Measurements from ENCODE around the gene RPP38.

Gene RPP38

DNA sequence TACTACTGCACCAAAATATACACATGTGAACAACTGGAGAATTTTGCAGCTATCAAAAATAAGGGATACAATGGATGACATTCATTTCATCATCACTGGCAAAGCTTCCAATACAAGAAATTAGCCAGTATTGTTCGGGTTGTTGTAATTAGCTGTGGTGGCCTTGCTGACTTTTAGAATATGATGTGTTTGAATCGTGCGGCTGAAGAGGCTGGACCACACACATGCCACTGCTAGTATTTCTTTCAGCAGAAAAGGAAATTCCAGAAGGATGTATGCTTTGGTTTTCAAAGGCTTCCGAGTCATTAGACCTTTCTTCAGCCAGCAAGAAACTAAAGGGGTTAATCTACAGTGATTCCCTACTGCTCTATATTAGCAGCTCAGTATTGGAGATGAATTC lies 16.6 kb downstream of the RPP38 start:
- DNase-seq, result no peak

DNA sequence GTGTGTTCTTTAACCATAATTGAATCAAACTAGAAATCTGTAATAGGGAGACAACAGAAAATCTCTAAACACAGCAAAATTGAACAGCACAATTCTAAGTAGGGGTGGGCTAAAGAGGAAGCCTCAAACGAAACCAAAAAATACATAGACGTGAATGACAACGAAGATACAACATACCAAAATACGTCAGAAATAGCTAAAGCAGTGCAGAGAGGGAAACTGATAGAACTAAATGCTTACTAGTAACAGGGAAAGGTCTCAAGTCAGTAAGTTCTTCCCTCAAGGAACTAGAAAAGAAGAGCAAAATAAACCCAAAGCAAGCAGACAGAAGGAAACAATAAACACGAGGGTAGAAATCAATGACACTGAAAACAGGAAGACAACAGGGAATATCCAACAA lies 19.1 kb downstream of the RPP38 start:
- no peak for DNase-seq

DNA sequence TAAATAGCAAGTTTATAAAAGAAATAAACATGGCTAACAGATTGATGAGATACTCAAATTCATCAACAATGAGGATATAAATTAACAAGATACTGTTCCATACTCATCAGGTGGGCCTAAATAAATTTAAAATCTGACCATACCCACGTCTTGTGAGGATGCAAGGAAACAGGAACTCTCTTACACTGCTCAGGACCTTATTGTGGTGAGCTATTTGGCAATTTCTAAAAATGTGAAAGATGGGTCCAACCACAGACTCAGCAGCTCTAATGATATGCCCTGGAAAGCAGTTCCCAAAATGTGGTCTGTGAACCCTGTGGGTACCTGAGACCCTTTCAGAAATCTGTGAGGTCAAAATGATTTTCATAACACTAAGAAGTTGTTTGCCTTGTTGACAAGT lies 21.5 kb downstream of the RPP38 start:
- DNase-seq, result no peak

DNA sequence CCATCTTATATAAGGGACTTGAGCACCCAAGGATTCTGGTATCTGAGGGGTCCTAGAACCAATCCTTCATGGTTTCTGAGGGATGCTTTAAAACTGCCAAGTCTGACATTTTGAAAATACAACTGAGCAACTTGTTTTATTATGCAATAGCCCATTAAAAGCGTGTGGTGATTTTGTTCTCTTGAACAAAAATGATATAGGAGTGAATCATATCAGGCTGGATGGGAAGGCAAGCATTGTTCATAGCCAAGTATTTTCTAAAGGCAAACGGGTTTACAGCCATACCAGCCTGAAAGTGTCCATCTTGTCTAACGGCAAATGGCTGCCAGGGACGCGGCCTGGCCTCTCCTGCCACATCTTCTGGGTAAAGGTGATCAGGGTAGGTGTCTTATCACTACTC lies 23.4 kb downstream of the RPP38 start:
- DNase-seq, result no peak

DNA sequence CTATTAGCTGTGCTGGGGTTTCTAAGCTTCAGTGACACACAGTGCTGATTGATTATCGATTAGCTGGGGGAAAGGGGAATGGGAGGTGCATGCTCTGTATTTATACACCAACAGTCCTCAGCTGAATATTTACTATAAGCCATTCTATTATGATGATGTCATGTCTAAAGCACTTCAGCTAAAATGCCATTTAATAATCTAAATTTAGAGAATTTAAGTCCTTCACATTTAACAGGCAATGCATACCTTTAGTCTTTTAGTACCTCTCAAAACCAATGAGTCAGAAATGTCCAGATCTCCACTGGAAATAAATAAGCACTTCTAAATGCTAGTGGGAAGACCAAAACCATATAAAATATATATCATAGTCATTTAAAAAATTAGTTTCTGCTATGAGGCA lies 24.6 kb downstream of the RPP38 start:
- DNase-seq, result no peak

DNA sequence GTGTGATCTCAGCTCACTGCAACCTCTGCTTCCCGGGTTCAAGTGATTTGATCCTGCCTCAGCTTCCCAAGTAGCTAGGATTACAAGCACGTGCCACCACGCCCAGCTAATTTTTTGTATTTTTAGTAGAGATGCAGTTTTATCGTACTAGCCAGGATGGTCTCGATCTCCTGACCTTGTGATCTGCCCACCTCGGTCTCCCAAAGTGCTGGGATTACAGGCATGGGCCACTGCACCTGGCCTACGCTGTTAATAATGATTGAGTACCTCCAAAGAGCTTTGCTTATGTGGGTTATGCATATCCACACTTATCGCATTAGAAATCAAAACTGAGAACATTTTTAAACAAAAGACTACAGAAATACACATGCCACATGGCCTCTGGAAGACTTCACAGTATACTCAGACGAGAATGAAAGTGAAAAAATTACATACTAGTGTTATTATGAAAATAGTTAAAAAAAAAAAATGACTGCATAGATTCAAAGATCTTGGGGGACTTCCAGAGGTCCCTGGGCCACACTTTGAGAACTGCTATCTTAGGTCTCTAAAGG lies 25.4 kb downstream of the RPP38 start:
- no peak for DNase-seq

DNA sequence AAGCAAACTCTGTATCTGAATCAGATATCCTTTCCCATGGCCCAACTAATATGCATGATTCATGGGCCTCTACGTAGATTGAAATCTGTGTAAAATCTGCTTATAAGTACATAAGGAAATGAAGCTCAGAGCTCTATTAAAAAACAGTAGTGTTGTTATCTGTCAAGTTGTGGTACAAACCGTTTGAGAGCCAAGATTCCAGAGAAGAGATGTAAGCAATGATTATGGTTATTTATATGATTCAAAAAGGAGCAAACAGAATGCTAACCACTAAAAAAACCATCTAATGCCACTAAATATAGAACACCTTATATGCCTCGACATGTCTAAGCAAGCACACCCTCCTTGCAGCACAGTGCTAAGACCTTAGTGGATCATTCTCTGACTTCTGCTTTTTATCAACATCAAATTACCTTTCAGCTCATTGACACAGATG lies 26.6 kb downstream of the RPP38 start:
- no peak for DNase-seq

DNA sequence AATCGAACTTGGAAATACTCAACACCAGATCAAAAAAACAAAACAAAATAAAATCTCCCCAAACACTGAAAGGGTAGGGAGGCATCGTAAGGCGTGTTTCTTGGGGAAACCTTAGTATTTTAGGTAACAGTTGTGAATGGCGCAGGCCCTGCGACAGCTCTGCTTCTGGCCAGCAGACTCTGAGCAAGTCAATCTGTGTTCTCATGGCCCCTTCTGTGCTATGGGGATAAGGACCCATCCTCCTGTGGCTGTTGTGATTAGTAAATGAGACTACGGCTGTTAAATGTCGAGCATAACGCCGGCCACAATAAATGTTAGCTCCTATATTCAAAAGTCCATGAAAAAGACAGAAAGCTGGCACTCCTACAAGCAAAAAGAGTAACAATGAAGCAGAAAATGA lies 27.0 kb downstream of the RPP38 start:
- no peak for DNase-seq

DNA sequence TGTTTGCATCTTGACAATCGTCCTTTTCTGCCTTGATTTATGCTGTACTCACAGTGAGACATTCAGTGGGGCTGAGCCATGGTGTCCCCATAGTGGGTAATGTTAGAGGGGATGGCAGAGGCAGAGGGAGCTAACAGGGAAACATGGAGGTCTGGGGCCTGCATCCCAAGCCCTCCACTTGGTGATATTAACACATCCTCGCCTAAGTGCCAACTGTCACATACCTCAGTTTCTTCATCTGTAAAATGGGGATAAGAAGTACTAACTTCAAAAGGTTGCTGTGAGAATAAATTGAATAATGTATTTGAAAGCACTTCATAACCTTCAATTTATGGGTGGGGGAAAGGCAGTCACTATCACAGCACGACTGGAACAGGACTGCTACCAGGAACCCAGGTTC lies 27.8 kb downstream of the RPP38 start:
- no peak for DNase-seq

DNA sequence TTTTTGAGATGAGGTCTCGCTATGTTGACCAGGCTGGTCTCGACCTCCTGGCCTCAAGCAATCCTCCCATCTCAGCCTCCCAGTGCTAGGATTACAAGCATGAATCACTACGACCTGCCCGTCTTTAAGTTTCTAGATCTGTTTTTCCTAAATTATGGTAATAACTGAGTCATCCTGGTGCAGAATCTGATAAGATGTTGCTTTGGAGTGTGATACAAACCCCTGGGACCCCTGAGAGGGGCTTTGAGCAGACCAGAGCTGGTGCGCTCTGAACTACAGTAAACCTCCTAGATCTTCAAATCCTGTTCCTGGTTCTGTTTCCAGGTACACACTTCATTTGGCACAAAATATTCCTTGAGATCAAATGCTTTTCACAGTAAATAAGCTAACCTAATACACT lies 34.2 kb downstream of the RPP38 start:
- DNase-seq, result no peak

DNA sequence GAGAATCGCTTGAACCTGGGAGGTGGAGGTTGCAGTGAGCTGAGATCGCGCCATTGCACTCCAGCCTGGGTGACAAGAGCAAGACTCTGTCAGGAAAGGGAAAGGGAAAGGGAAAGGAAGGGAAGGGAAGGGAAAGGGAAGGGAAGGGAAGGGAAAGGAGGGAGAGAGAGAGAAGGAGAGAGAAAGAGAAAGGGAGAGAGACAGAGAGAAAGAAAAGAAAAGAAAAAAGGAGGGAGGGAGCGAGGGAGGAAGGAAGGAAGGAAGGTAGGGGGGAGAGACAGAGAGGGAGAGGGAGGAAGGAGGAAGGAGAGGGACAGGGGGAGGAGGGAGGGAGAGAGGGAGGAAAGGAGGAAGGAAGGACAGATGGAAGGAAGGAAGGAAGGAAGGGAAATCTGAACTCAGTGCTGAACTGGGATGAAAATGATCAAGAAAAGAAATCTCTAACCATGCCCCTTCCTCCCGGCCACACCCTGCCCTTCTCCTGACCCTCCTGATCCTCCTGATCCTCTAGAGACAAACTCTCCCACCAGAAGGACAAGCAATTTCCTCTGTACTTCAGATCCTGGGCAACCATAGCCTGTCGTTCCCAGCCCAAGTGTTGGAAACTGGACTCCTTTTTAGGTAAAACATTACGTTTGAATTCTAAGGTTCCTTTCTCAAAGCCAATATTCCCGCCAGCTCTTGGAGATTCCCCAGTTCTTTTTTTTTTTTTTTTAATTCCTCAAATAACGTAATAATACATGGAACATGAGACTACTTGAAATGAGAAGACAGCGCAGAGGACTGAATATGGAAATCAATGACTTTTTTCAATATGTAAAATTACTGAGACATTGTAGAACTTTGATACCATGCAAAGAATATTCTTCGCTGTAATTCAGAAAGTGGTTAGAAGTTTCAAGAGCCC lies 39.2 kb downstream of the RPP38 start:
- DNase-seq, result no peak

DNA sequence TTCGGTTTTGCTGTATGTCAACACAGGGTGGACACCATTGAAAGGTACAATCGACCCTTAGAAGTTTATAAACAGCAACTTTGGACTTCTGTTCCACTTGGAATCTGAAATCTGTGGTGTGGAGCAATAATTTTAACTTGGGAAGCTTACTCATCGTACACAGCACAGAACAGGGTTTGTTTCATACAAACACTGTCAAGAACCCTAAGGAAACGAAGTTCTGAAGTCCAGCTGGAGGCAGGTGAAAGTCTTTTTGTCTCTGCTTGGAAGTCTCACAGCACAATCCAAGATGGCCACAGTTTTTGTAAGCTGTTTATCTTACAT lies 39.8 kb downstream of the RPP38 start:
- DNase-seq, result no peak

DNA sequence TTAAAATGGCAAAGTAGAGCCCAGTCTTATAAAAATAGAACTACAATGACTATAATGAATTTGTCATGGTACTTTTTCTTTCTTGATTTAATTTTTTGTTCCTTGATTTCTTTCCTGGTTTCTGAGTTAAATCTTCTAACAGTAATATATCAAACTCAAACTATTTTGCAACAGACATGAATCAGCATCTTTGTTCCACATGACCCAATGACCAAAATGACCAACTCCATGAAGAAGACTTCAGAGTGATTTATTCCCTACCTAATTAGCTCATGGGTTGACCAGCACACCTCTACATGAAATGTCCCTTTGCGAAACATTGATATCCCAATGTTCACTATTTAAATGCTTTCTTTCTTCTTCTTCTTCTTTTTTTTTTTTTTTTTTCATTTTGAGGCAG lies 40.5 kb downstream of the RPP38 start:
- no peak for DNase-seq

DNA sequence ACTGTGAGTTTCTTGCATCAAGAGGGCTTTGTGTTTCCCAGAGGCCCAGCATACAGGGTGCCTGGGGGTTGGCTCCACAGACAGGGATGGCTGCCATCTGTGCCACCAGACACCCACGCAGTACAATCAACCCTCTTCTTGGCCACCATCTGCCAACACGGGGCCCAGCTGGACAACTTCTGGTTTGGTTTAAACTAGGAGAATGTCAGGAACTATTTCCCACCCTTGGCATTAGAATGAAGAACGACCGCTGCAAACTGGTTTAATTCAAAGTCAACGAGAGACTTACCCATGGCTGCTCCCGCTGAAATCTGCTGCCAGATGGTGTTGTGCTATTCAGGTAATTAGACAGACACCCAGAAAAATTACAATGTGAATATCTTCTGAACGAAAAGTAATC lies 43.5 kb downstream of the RPP38 start:
- no peak for DNase-seq

DNA sequence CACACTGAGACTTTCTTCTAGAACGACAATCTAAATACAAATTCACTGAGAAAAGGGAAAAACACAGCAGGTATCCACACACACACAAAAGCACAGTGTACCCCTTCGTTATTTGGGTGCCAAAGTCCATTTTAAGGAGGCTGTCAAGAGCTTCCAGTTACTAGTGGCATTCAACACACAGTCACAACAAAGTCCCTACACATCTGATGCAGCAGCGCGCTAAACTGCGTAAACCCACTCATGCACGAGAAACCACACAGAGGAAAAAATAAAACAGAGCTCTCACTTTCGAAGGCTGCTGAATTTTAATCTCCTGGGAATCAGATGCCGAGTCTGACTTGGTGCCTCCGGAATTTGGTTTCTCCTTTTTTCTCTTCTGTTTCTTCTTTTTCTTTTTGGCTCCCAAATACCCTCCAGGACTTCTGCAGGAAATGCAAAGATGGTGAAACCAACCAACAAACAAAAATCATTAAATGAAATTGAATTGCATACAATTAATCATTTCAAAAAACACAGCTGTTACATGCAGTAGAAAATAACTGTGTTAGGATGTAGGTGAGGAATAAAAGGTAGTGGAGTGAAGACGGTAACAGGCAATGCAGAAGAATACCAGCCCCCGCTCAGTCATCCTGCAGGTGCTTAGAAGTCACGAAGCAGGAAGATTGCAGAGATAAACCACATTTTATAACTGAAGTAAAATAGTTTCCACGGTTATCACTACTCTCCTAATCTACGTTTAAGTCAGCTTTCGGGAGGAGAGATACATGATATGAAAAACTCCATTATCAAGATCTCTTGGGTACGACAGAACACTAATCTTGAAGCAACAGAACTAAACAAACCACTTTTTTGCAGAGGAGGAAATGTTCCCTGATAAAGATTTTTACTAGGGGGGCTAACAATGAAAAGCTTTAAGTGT lies 44.2 kb downstream of the RPP38 start:
- DNase-seq, result no peak

DNA sequence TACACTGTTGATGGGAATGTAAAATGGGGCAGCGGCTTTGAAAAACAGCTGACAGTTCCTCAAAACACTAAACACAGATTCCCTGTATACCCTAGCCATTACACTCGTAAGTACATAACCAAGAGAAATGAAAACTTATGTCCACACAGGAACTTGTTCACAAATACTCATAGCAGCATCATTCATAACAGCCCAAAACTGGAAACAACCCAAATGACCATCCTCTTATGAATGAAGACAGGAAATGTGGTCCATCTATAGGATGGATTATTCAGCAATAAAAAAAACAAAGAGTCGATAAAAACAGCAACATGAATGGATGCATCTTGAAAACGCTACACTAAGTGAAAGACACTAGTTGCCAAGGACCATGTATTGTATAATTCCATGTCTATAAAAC lies 47.6 kb downstream of the RPP38 start:
- no peak for DNase-seq

DNA sequence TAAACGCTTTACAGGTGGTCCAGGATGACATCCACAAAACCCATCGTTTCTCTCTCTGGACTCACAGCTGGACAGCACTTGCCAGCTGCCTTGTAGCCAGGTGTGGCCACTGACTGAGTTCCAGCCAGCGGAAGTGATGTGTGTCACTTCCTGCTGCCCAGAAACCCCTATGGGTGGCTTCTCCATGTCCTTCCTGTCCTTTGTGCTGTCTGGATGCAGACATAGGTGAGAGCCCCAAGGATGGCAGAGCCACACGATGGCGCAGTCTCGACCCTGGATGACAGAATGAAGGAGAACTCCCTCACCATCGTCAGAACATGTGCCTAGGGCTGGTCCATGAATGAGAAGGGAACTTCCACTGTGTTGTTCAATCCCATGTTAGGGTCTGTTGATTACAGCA lies 49.2 kb downstream of the RPP38 start:
- no peak for DNase-seq

DNA sequence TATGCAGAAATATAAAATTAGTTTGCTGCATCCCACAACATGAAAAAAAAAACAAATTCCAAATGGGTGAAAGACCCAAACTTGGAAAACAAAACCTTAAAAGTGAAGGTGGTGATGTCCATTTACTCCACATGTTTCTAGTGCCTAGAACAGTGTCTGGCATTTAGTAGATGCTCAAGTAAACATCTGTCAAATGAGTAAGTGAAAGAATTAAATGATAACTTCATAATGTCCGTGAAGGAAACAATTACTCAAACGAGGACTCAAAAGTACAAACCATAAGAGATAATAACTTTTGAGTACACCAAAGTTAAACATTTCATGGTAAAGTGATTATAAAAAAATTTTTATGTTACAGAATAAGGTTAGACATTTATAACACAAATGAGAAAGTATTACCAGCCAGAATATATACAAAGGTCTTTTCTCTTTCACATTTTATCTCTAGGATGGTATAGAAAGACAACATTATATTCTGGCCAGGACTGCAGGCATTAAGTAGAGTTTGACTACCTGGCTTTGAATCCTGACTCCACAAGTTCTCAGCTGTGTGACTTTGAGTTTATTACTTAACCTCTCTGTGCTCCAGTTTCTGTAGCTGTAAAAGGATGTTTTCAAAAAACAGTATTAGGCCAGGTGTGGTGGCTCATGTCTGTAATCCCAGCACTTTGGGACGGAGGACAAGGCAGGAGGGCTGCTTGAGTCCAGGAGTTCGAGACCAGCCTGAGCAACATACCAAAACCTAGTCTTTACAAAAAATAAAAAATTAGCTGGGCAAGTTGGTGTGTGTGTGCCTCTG lies 50.6 kb downstream of the RPP38 start:
- DNase-seq, result no peak

DNA sequence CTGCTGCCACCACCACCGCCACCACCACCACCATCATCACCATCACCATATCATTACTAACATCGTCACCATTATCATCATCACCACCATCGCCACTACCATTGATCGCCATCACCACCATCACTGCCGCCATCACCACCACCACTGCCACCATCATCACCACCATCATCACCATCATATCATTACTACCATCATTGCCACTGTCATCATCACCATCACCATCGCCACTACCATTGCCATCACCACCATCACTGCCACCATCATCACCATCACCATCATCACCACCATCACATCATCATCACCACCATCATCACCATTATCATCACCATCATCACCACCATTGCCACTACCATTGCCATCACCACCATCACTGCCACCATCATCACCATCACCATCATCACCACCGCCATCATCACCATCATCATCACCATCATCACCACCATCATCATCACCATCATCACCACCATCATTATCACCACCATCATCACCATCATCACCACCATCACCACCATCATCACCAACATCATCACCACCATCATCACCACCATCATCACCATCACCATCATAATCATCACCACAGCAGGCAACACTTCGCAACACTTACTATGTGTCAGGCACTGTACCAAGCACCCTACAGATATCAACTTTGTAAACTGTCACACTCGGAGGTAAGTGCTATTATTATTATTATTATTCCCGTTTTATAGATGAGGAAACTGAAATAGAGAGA lies 52.1 kb downstream of the RPP38 start:
- DNase-seq, result no peak

DNA sequence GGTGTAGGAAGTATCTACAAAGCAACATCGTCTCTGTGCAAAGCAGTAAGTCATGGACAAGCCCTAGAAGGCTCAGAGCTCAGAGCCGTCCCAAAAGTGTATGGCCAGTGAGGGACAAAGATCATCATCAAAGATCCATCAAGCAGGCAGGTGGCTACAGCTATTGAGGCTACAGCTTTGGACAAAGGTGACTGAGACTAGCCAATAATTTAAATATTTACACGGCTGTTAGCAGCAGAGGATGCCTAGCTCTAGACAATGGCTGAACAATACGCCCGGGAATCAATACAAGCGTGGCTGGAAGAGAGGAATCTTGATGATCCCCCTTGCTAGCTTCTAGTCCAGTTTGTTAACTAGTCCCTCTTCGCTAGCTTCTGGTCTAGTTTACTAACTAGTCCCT lies 53.4 kb downstream of the RPP38 start:
- DNase-seq, result no peak

DNA sequence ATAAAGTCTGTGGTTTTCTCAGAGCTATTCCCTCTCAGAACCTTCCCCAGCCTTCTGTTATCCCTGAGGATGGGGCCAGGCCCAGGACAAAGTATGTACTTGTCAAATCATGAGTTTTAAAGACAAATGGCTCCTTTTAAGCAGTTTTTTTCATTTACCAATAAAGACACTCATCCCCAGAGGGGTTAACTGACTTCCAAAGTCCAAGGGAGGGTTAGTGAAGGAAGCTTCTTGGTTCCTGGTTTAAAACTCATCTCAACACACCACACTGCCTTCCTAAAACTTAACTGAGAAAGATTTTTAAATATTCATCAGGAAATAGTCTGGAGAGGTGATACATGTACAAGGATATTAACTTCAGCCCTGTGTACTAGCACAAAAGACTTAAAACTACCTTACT lies 55.4 kb downstream of the RPP38 start:
- no peak for DNase-seq

Measured in SHP77 (cell line).